GM12891 (cell line): ENCODE measurements around the gene TRAF6.

Experiments used
- DNase-seq: peaks from one replicate; pipeline ENCODE4 v3.0.0; 2011; ENCODE audit warnings: low spot score; ENCODE audit not compliant: insufficient read length
- FAIRE-seq: peaks from 2 replicates; lab custom pipeline; 2011; peaks lifted over from hg19 to GRCh38; lab: Jason Lieb, UNC
- PAX5 ChIP-seq: IDR thresholded peaks from 2 replicates; pipeline ENCODE4 v1.6.1; 2011; ENCODE audit warnings: low read length, moderate library complexity, mild to moderate bottlenecking; ENCODE audit not compliant: insufficient read depth, severe bottlenecking
- POLR2A ChIP-seq: IDR thresholded peaks from 2 replicates; pipeline ENCODE4 v1.6.1; 2011; ENCODE audit warnings: low read depth, low read length, control low read depth
- POLR2AphosphoS5 ChIP-seq: IDR thresholded peaks from 2 replicates; pipeline ENCODE4 v1.6.1; 2011; ENCODE audit warnings: low read depth, low read length, control low read depth
- POU2F2 ChIP-seq: IDR thresholded peaks from 2 replicates; pipeline ENCODE4 v1.6.1; 2011; ENCODE audit warnings: low read depth, mild to moderate bottlenecking, control low read depth, low read length, moderate library complexity
- SPI1 ChIP-seq: IDR thresholded peaks from 2 replicates; pipeline ENCODE4 v1.6.1; 2011; ENCODE audit warnings: low read depth, low read length, control low read depth
- TAF1 ChIP-seq: IDR thresholded peaks from 2 replicates; pipeline ENCODE4 v1.6.1; 2011; ENCODE audit warnings: low read depth, low read length, control low read depth

The TRAF6 gene

GRCh38 chr11:36450110-36450572 is 59.9 kb downstream of the TRAF6 start:
- no peak for DNase-seq
- TF ChIP-seq POU2F2 (peak; percentile 89; the same call in 1 of the 2 replicates), SPI1 (no peak)
- FAIRE-seq: peak; percentile 74

DNA sequence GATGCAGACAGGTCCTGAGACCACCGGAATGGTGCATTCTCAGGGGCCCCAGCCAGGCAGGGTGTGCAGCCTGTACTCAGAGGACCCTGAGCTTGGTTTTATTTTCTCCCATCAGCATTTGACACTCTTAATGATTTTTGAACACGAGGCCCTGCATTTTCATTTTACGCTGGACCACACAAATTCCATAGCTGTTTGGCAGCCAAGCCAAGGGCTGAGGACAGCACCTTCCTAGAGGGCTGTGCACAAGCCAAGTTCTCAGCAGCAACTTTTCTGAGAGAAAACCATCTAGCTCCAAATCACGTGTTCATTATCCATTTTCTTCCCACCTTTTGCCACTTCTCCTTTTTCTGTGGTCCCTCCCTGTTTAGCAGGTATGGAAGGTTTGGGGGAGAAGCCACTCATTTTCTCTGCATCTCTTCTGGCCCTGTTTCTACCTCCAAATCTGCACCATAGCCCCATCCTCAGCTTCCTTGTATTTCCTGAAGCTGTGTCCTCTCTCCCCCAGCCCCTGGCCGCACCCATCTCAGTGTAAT is 60.4 kb downstream of the TRAF6 start:
- DNase-seq (no peak), FAIRE-seq (no peak)
- TF ChIP-seq SPI1 (peak; percentile 67), TAF1 (no peak)

DNA sequence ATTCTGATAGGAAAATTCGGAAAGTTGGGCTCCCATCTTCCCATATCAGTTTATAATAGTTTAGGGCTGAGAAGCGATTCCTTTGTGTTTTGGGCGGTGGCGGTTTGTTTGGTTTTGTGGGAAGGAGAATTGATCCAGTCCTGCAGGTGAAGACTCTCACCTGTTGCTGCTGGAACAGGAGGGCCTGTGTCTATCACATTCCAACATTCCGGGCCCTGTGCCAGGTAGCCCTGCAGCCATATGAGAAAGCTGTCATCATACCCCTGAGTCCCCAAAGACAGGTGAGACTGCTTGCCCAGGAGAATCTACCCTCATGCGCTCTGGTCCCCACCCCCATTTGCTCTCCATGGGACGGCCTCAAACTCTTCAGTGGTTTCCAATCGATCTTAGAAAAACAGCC is 62.1 kb downstream of the TRAF6 start:
- no peak for FAIRE-seq
- DNase-seq: no peak

GRCh38 chr11:36447514-36447913 is 62.6 kb downstream of the TRAF6 start:
- no peak for TF ChIP-seq POLR2AphosphoS5
- no peak for TF ChIP-seq SPI1
- no peak for TF ChIP-seq POLR2A
- TF ChIP-seq POU2F2: no peak
- TF ChIP-seq TAF1: no peak
- no peak for TF ChIP-seq PAX5
- FAIRE-seq: no peak
- no peak for DNase-seq

More for the DNA sequence above, 62.1 kb downstream of the TRAF6 start:
- TF ChIP-seq SPI1 (no peak), PAX5 (no peak), POLR2AphosphoS5 (no peak), POU2F2 (no peak), TAF1 (no peak), POLR2A (no peak)

- DNase-seq (no peak), FAIRE-seq (no peak)
- no peak for TF ChIP-seq POU2F2
- no peak for TF ChIP-seq PAX5
- no peak for TF ChIP-seq SPI1
- no peak for TF ChIP-seq POLR2AphosphoS5
- no peak for TF ChIP-seq POLR2A
- TF ChIP-seq TAF1: no peak
These were observed 63.9 kb downstream of the TRAF6 start for GRCh38 chr11:36446135-36446534.

GRCh38 chr11:36443661-36444060 is 66.4 kb downstream of the TRAF6 start:
- TF ChIP-seq TAF1 (no peak), PAX5 (no peak), POLR2A (no peak), POU2F2 (no peak), POLR2AphosphoS5 (no peak), SPI1 (no peak)
- DNase-seq (no peak), FAIRE-seq (no peak)

GRCh38 chr11:36441610-36442208 is 68.4 kb downstream of the TRAF6 start:
- FAIRE-seq (no peak), DNase-seq (no peak)
- TF ChIP-seq PAX5: no peak
- TF ChIP-seq SPI1: no peak
- peak; percentile 77; the same call in 1 of the 2 replicates for TF ChIP-seq POU2F2

- TF ChIP-seq POLR2AphosphoS5: no peak
- no peak for TF ChIP-seq POU2F2
- TF ChIP-seq POLR2A: no peak
- TF ChIP-seq SPI1: no peak
- no peak for TF ChIP-seq PAX5
- TF ChIP-seq TAF1: no peak
- DNase-seq (no peak), FAIRE-seq (no peak)
These were observed 71.9 kb downstream of the TRAF6 start for GRCh38 chr11:36438126-36438525.

DNA sequence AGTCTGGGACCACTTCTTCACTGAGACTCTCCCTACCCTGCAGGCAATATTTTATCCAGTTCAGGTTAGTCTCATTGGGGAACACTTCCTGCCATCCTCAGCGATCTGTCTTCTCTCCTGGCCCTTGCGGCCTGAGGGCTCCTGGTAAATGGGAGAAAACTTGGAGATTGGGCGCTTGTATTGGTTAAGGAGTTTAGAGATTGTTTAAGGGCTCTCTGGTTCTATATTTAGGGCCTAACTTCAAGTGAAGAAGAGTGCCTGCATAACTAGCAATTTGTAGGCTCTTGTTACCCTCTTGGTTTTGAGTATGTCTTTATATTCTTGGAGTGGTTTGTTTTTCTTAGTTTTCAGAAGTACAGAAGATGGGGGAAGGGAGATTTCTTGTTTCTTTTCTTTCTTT is 72.7 kb downstream of the TRAF6 start:
- DNase-seq (no peak), FAIRE-seq (no peak)
- TF ChIP-seq POLR2AphosphoS5: no peak
- TF ChIP-seq POLR2A: no peak
- no peak for TF ChIP-seq POU2F2
- no peak for TF ChIP-seq PAX5
- no peak for TF ChIP-seq SPI1
- no peak for TF ChIP-seq TAF1
